PFSK-1 (cell line): ENCODE measurements around the gene SH3D21.

Experiments
- POLR2AphosphoS5 ChIP-seq: IDR thresholded peaks from 2 replicates; pipeline ENCODE4 v1.6.1; 2012; ENCODE audit warnings: low read depth, mild to moderate bottlenecking, control low read depth, low read length, moderate library complexity
- SIN3A ChIP-seq: IDR thresholded peaks from 2 replicates; pipeline ENCODE4 v1.6.1; 2012; ENCODE audit warnings: mild to moderate bottlenecking, low read length, moderate library complexity, borderline replicate concordance; ENCODE audit not compliant: insufficient read depth

- TF ChIP-seq POLR2AphosphoS5 = no peak
- no peak for TF ChIP-seq SIN3A
Observed at GRCh38 chr1:36350659-36351226, 44.6 kb downstream of the SH3D21 start.
